Measurements from ENCODE around the gene DGKI. TPM values are rescaled to one million over a fixed set of nuclear protein-coding genes. Genes with fewer than 3 reads are reported as not detected.
A peak's percentile ranks its signal among the peaks of the same experiment; 100 is the strongest.

The DGKI gene
- total and polyA plus RNA-seq, 4 donors = 0.03 to 1.5 (median 0.33) TPM

- H3K36me3 ChIP-seq (ENCODE audit: control insufficient read depth in 4 of 4, insufficient read depth in 4 of 4, low read length in 4 of 4) = no peaks in the 10 kb centered on the region
- no peak overlapping the region for H3K9ac ChIP-seq (ENCODE audit: insufficient read depth in 1 of 2, low read length in 2 of 2)
- H3K4me3 ChIP-seq = no peak overlapping the region
- WGBS, 2 donors = 72 to 82% methylated on average over 3 of the region's 3 CpGs
- DNase-seq (peak; percentile 15 to 59 (median 51)), ATAC-seq (ENCODE audit: insufficient read depth, low FRiP score) (no peak)
- H3K27me3 ChIP-seq (ENCODE audit: control insufficient read depth in 3 of 3, insufficient read depth in 3 of 3, low read length in 2 of 3) = no peaks in the 10 kb centered on the region
- no peak overlapping the region for H3K27ac ChIP-seq (ENCODE audit: low read depth in 1 of 2, low read length in 1 of 2)
- no peak for TF ChIP-seq CTCF (IDR thresholded peaks at IDR 0.05; ENCODE audit: control extremely low read depth, extremely low read depth)
- H3K9me3 ChIP-seq (ENCODE audit: control insufficient read depth in 4 of 4, insufficient read depth in 3 of 4, low read length in 3 of 4) = no peaks in the 10 kb centered on the region
- H3K4me1 ChIP-seq (ENCODE audit: control insufficient read depth in 5 of 5, insufficient read depth in 5 of 5, low read length in 5 of 5) = peaks cover 0 to 14% (median 0%) of the 10 kb centered on the region in 5 donors
These were observed 400.7 kb downstream of the DGKI start for GRCh38 chr7:137446025-137446424.

- Histone ChIP-seq H3K9me3 (ENCODE audit: control insufficient read depth in 4 of 4, insufficient read depth in 3 of 4, low read length in 3 of 4) (no peaks in the 10 kb centered on the region), H3K36me3 (ENCODE audit: control insufficient read depth in 4 of 4, insufficient read depth in 4 of 4, low read length in 4 of 4) (no peaks in the 10 kb centered on the region), H3K4me1 (ENCODE audit: control insufficient read depth in 5 of 5, insufficient read depth in 5 of 5, low read length in 5 of 5) (peaks cover 0 to 21% (median 0%) of the 10 kb centered on the region in 5 donors), H3K27ac (ENCODE audit: low read depth in 1 of 2, low read length in 1 of 2) (no peak overlapping the region), H3K9ac (ENCODE audit: insufficient read depth in 1 of 2, low read length in 2 of 2) (no peak overlapping the region), H3K4me3 (no peak overlapping the region), H3K27me3 (ENCODE audit: control insufficient read depth in 3 of 3, insufficient read depth in 3 of 3, low read length in 2 of 3) (no peaks in the 10 kb centered on the region)
- no peak for DNase-seq
- no peak for ATAC-seq (ENCODE audit: insufficient read depth, low FRiP score)
- 86 to 95% methylated on average over 1 of the region's 1 CpG for WGBS, 2 donors
- no peak for TF ChIP-seq CTCF (IDR thresholded peaks at IDR 0.05; ENCODE audit: control extremely low read depth, extremely low read depth)
These were observed 401.5 kb downstream of the DGKI start for GRCh38 chr7:137445268-137445667.

- 30 to 43% methylated on average over 2 of the region's 2 CpGs for WGBS, 2 donors
- ATAC-seq (ENCODE audit: insufficient read depth, low FRiP score) (no peak), DNase-seq (no peak)
- peaks cover 0 to 25% (median 0%) of the 10 kb centered on the region in 5 donors for H3K4me1 ChIP-seq (ENCODE audit: control insufficient read depth in 5 of 5, insufficient read depth in 5 of 5, low read length in 5 of 5)
- no peaks in the 10 kb centered on the region for H3K27me3 ChIP-seq (ENCODE audit: control insufficient read depth in 3 of 3, insufficient read depth in 3 of 3, low read length in 2 of 3)
- no peaks in the 10 kb centered on the region for H3K36me3 ChIP-seq (ENCODE audit: control insufficient read depth in 4 of 4, insufficient read depth in 4 of 4, low read length in 4 of 4)
- no peak overlapping the region for H3K4me3 ChIP-seq
- H3K9ac ChIP-seq (ENCODE audit: insufficient read depth in 1 of 2, low read length in 2 of 2) = no peak overlapping the region
- no peak overlapping the region for H3K27ac ChIP-seq (ENCODE audit: low read depth in 1 of 2, low read length in 1 of 2)
- no peaks in the 10 kb centered on the region for H3K9me3 ChIP-seq (ENCODE audit: control insufficient read depth in 4 of 4, insufficient read depth in 3 of 4, low read length in 3 of 4)
- no peak for TF ChIP-seq CTCF (IDR thresholded peaks at IDR 0.05; ENCODE audit: control extremely low read depth, extremely low read depth)
These were observed 403.2 kb downstream of the DGKI start for GRCh38 chr7:137443616-137444015.

- no peaks in the 10 kb centered on the region for H3K27me3 ChIP-seq (ENCODE audit: control insufficient read depth in 3 of 3, insufficient read depth in 3 of 3, low read length in 2 of 3)
- no peak overlapping the region for H3K9ac ChIP-seq (ENCODE audit: insufficient read depth in 1 of 2, low read length in 2 of 2)
- DNase-seq = peak in 1 of 3 donors; percentile 16
- no peak overlapping the region for H3K4me3 ChIP-seq
- H3K27ac ChIP-seq (ENCODE audit: low read depth in 1 of 2, low read length in 1 of 2) = no peak overlapping the region
- no peaks in the 10 kb centered on the region for H3K36me3 ChIP-seq (ENCODE audit: control insufficient read depth in 4 of 4, insufficient read depth in 4 of 4, low read length in 4 of 4)
- TF ChIP-seq CTCF (IDR thresholded peaks at IDR 0.05; ENCODE audit: control extremely low read depth, extremely low read depth) = no peak
- peaks cover 0 to 21% (median 0%) of the 10 kb centered on the region in 5 donors for H3K4me1 ChIP-seq (ENCODE audit: control insufficient read depth in 5 of 5, insufficient read depth in 5 of 5, low read length in 5 of 5)
- no peaks in the 10 kb centered on the region for H3K9me3 ChIP-seq (ENCODE audit: control insufficient read depth in 4 of 4, insufficient read depth in 3 of 4, low read length in 3 of 4)
- no peak for ATAC-seq (ENCODE audit: insufficient read depth, low FRiP score)
- WGBS, 2 donors = 61 to 78% methylated on average over 3 of the region's 3 CpGs
These were observed 405.3 kb downstream of the DGKI start for GRCh38 chr7:137441451-137441850.

All from lung (tissue), 12 donors.